Measurements from ENCODE around the gene PRM1.

GRCh38 chr16:11318817-11319216 is 37.7 kb upstream of the PRM1 start:
- TF ChIP-seq CTCF (IDR thresholded peaks at IDR 0.05; ENCODE audit: poor library complexity) (no peak), EZH2 (IDR thresholded peaks at IDR 0.05; ENCODE audit: borderline replicate concordance) (no peak)

Measured in hepatocyte (in vitro differentiated cells).